Activated CD8-positive, alpha-beta memory T cell treated with anti-CD3 and anti-CD28 coated beads, Interleukin-2, amount 50 U/mL, for 1 hour (primary cell): Measurements from ENCODE around the gene RASL11B.
A peak's percentile ranks its signal among the peaks of the same experiment; 100 is the strongest.
"Not testable (repeated sequence)": the region's sequence is repeated elsewhere in the genome, so short reads cannot be mapped to it uniquely, and the experiment has no call there.

ENCODE experiments used
- DNase-seq: peaks from one replicate; pipeline ENCODE4 v3.0.0-alpha.2; 2020; ENCODE audit errors: extremely low read depth

Gene RASL11B

GRCh38 chr4:52861879-52862616 lies at the start of gene RASL11B:
RASL11B (plus strand) TSS chr4:52862317; CDS start chr4:52862508, 191 bp downstream.
- peak; percentile 17 for DNase-seq

GRCh38 chr4:52813546-52813945 lies 48.6 kb upstream of the RASL11B start:
- no peak for DNase-seq

GRCh38 chr4:52822583-52822971 lies 39.5 kb upstream of the RASL11B start:
- no peak for DNase-seq

GRCh38 chr4:52822972-52823701 lies 39.0 kb upstream of the RASL11B start:
- DNase-seq = no peak

GRCh38 chr4:52823702-52824092 lies 38.4 kb upstream of the RASL11B start:
- DNase-seq = no peak

- DNase-seq = no peak
These were observed 37.9 kb upstream of the RASL11B start for GRCh38 chr4:52824270-52824602.

- DNase-seq = no peak
These were observed 37.3 kb upstream of the RASL11B start for GRCh38 chr4:52824603-52825459.

GRCh38 chr4:52825460-52826090 lies 36.5 kb upstream of the RASL11B start:
- DNase-seq = no peak

GRCh38 chr4:52833941-52834525 lies 28.1 kb upstream of the RASL11B start:
- no peak for DNase-seq

GRCh38 chr4:52834641-52835456 lies 27.3 kb upstream of the RASL11B start:
- DNase-seq = not testable (repeated sequence)

GRCh38 chr4:52836120-52836519 lies 26.0 kb upstream of the RASL11B start:
- no peak for DNase-seq

GRCh38 chr4:52836678-52837077 lies 25.4 kb upstream of the RASL11B start:
- no peak for DNase-seq

- DNase-seq = no peak
These were observed 24.2 kb upstream of the RASL11B start for GRCh38 chr4:52837716-52838558.

GRCh38 chr4:52838729-52839586 lies 23.2 kb upstream of the RASL11B start:
- DNase-seq = no peak

GRCh38 chr4:52840531-52841370 lies 21.4 kb upstream of the RASL11B start:
- no peak for DNase-seq

GRCh38 chr4:52841682-52842456 lies 20.2 kb upstream of the RASL11B start:
- no peak for DNase-seq

GRCh38 chr4:52842792-52843191 lies 19.3 kb upstream of the RASL11B start:
- no peak for DNase-seq
